ENCODE results near the gene PPP4R3A. TPM values are rescaled to one million over a fixed set of nuclear protein-coding genes. Genes with fewer than 3 reads are reported as not detected.

PPP4R3A gene
- total and polyA plus RNA-seq, 2 of the 4 experiments (the other 2 are of a cell fraction) = 28.2 to 28.9 TPM

- Histone ChIP-seq H4K8ac (ENCODE audit: low read depth in 2 of 2, low read length in 2 of 2) (no peak overlapping the region), H2AK5ac (ENCODE audit: low read depth, low read length) (no peak overlapping the region), H3K36me3 (ENCODE audit: control insufficient read depth, insufficient read depth, low read length) (no peaks in the 10 kb centered on the region), H4K5ac (ENCODE audit: low read depth, low read length) (no peak overlapping the region), H3K27me3 (ENCODE audit: control insufficient read depth, insufficient read depth, low read length) (no peaks in the 10 kb centered on the region), H3K56ac (ENCODE audit: extremely low read depth, insufficient read depth, low read length) (no peak overlapping the region), H2BK5ac (ENCODE audit: low read depth, low read length, poor library complexity, severe bottlenecking) (no peak overlapping the region), H3K18ac (ENCODE audit: low read depth, low read length) (no peak overlapping the region), H3K9ac (ENCODE audit: low read depth, low read length) (no peak overlapping the region), H3K4me2 (ENCODE audit: low read depth, low read length) (no peak overlapping the region), H4K91ac (ENCODE audit: insufficient read depth, low read depth, low read length) (no peak overlapping the region), H3K14ac (replicated peaks; ENCODE audit: low read depth, low read length) (no peak overlapping the region), H2BK20ac (ENCODE audit: low read depth, low read length) (no peak overlapping the region), H3K9me1 (ENCODE audit: insufficient read depth, low read length) (no peaks in the 10 kb centered on the region), H3K23ac (ENCODE audit: low read depth, low read length) (no peak overlapping the region), H3K4ac (ENCODE audit: low read depth, low read length) (no peak overlapping the region), H2BK15ac (ENCODE audit: low read depth, low read length) (no peak overlapping the region), H2AFZ (replicated peaks; ENCODE audit: low read length, poor library complexity) (no peak overlapping the region), H3K9me3 (ENCODE audit: control insufficient read depth, insufficient read depth, low read length) (no peaks in the 10 kb centered on the region), H2AK9ac (replicated peaks; ENCODE audit: low read depth, low read length, poor library complexity) (no peak overlapping the region), H3K27ac (ENCODE audit: insufficient read depth, low read length) (no peak overlapping the region), H2BK120ac (ENCODE audit: low read depth, low read length) (no peak overlapping the region), H4K20me1 (ENCODE audit: insufficient read depth, low read length) (no peaks in the 10 kb centered on the region), H3K4me1 (ENCODE audit: control insufficient read depth, insufficient read depth, low read length) (no peaks in the 10 kb centered on the region), H3K79me1 (ENCODE audit: low read depth in 1 of 2, low read length in 2 of 2) (no peaks in the 10 kb centered on the region), H3K4me3 (ENCODE audit: insufficient read depth, low read depth, low read length) (no peak overlapping the region)
- no TSS peak for BruUV-seq (replicated peaks)
- CTCF ChIA-PET = no interaction called here
- intact Hi-C loops (cut with micrococcal nuclease) (no loop called here), dilution Hi-C loops (cut with HindIII; ENCODE audit: low sequenced_read_pairs, unreplicated experiment) (no loop called here), in situ Hi-C loops (cut with MboI; ENCODE audit: low sequenced_read_pairs) (no loop called here)
- WGBS, 2 experiments (ENCODE audit: extremely low coverage in 2 of 2, insufficient read length in 1 of 2) = no CpG with 5 or more reads among the region's 3 CpGs
- ATAC-seq (ENCODE audit: low read depth) = no peak
- TF ChIP-seq MAFK (IDR thresholded peaks at IDR 0.05; ENCODE audit: low read depth, low read length) (no peak), MXI1 (IDR thresholded peaks at IDR 0.05; ENCODE audit: borderline replicate concordance, low read depth, low read length) (no peak), FOS (IDR thresholded peaks at IDR 0.05; ENCODE audit: low read depth, low read length) (no peak), SMC3 (IDR thresholded peaks at IDR 0.05; ENCODE audit: low read depth, low read length) (no peak), USF2 (IDR thresholded peaks at IDR 0.05; ENCODE audit: low read depth, low read length) (no peak), POLR2A (IDR thresholded peaks at IDR 0.05; ENCODE audit: low read depth, low read length) (no peak), CEBPB (IDR thresholded peaks at IDR 0.05; ENCODE audit: low read depth, low read length) (no peak), MAZ (IDR thresholded peaks at IDR 0.05; ENCODE audit: borderline replicate concordance, low read depth, low read length) (no peak), CHD1 (IDR thresholded peaks at IDR 0.05; ENCODE audit: low read depth, low read length) (no peak), RAD21 (IDR thresholded peaks at IDR 0.05; ENCODE audit: low read length) (no peak), RFX5 (IDR thresholded peaks at IDR 0.05; ENCODE audit: low read depth, low read length) (no peak)
- TF ChIP-seq, protein P1, sequence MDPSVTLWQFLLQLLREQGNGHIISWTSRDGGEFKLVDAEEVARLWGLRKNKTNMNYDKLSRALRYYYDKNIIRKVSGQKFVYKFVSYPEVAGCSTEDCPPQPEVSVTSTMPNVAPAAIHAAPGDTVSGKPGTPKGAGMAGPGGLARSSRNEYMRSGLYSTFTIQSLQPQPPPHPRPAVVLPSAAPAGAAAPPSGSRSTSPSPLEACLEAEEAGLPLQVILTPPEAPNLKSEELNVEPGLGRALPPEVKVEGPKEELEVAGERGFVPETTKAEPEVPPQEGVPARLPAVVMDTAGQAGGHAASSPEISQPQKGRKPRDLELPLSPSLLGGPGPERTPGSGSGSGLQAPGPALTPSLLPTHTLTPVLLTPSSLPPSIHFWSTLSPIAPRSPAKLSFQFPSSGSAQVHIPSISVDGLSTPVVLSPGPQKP (IDR thresholded peaks at IDR 0.05; ENCODE audit: borderline replicate concordance, low read depth, low read length) = no peak
- POLR2A ChIA-PET (ENCODE audit: unreplicated experiment) = no interaction called here
- DNase-seq = no peak
Measured at GRCh38 chr14:91536327-91536726, 26.2 kb upstream of the PPP4R3A start.

All from IMR-90 (cell line).